ENCODE results near the gene ZNF423. TPM values are rescaled to one million over a fixed set of nuclear protein-coding genes. Genes with fewer than 3 reads are reported as not detected.

ZNF423 gene
- total and polyA plus RNA-seq, 2 experiments from 2014 or later: 14.9 to 41.8 TPM

- no peaks in the 10 kb centered on the region for H3K79me2 ChIP-seq (replicated peaks; ENCODE audit: insufficient read depth)
- H3K4me1 Mint-ChIP-seq: peaks cover 30% of the 10 kb centered on the region
- H3K27ac ChIP-seq (ENCODE audit: low read depth): no peak overlapping the region
- peaks cover 3% of the 10 kb centered on the region; the same call in 1 of the 2 replicates for H3K4me1 ChIP-seq (ENCODE audit: insufficient read depth)
- H4K20me1 ChIP-seq (replicated peaks; ENCODE audit: insufficient read depth): no peaks in the 10 kb centered on the region
- no peaks in the 10 kb centered on the region for H3K27me3 ChIP-seq (ENCODE audit: insufficient read depth)
- peaks cover 2% of the 10 kb centered on the region for H3K27me3 Mint-ChIP-seq (ENCODE audit: insufficient read depth, low read depth, poor library complexity)
- no peak overlapping the region for H3K4me3 Mint-ChIP-seq
- H3K36me3 ChIP-seq (ENCODE audit: insufficient read depth): no peaks in the 10 kb centered on the region; the same call in 1 of the 2 replicates
- no peaks in the 10 kb centered on the region for H3K36me3 Mint-ChIP-seq (ENCODE audit: low read depth)
- H3K9me2 ChIP-seq (ENCODE audit: insufficient read depth): no peaks in the 10 kb centered on the region
- TF ChIP-seq NANOG (IDR thresholded peaks at IDR 0.05; ENCODE audit: borderline replicate concordance): no peak
- TF ChIP-seq, protein P1, sequence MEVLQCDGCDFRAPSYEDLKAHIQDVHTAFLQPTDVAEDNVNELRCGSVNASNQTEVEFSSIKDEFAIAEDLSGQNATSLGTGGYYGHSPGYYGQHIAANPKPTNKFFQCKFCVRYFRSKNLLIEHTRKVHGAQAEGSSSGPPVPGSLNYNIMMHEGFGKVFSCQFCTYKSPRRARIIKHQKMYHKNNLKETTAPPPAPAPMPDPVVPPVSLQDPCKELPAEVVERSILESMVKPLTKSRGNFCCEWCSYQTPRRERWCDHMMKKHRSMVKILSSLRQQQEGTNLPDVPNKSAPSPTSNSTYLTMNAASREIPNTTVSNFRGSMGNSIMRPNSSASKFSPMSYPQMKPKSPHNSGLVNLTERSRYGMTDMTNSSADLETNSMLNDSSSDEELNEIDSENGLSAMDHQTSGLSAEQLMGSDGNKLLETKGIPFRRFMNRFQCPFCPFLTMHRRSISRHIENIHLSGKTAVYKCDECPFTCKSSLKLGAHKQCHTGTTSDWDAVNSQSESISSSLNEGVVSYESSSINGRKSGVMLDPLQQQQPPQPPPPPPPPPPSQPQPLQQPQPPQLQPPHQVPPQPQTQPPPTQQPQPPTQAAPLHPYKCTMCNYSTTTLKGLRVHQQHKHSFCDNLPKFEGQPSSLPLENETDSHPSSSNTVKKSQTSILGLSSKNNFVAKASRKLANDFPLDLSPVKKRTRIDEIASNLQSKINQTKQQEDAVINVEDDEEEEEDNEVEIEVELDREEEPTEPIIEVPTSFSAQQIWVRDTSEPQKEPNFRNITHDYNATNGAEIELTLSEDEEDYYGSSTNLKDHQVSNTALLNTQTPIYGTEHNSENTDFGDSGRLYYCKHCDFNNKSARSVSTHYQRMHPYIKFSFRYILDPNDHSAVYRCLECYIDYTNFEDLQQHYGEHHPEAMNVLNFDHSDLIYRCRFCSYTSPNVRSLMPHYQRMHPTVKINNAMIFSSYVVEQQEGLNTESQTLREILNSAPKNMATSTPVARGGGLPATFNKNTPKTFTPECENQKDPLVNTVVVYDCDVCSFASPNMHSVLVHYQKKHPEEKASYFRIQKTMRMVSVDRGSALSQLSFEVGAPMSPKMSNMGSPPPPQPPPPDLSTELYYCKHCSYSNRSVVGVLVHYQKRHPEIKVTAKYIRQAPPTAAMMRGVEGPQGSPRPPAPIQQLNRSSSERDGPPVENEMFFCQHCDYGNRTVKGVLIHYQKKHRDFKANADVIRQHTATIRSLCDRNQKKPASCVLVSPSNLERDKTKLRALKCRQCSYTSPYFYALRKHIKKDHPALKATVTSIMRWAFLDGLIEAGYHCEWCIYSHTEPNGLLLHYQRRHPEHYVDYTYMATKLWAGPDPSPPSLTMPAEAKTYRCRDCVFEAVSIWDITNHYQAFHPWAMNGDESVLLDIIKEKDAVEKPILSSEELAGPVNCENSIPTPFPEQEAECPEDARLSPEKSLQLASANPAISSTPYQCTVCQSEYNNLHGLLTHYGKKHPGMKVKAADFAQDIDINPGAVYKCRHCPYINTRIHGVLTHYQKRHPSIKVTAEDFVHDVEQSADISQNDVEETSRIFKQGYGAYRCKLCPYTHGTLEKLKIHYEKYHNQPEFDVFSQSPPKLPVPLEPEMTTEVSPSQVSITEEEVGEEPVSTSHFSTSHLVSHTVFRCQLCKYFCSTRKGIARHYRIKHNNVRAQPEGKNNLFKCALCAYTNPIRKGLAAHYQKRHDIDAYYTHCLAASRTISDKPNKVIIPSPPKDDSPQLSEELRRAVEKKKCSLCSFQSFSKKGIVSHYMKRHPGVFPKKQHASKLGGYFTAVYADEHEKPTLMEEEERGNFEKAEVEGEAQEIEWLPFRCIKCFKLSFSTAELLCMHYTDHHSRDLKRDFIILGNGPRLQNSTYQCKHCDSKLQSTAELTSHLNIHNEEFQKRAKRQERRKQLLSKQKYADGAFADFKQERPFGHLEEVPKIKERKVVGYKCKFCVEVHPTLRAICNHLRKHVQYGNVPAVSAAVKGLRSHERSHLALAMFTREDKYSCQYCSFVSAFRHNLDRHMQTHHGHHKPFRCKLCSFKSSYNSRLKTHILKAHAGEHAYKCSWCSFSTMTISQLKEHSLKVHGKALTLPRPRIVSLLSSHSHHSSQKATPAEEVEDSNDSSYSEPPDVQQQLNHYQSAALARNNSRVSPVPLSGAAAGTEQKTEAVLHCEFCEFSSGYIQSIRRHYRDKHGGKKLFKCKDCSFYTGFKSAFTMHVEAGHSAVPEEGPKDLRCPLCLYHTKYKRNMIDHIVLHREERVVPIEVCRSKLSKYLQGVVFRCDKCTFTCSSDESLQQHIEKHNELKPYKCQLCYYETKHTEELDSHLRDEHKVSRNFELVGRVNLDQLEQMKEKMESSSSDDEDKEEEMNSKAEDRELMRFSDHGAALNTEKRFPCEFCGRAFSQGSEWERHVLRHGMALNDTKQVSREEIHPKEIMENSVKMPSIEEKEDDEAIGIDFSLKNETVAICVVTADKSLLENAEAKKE (CRISPR knock-in tag; IDR thresholded peaks at IDR 0.05): no peak
- TF ChIP-seq EZH2 (IDR thresholded peaks at IDR 0.05; ENCODE audit: low read depth, unreplicated experiment): no peak
- no peak for TF ChIP-seq JUNB (IDR thresholded peaks at IDR 0.05; ENCODE audit: unreplicated experiment)
- TF ChIP-seq CREB1 (CRISPR knock-in tag; IDR thresholded peaks at IDR 0.05; ENCODE audit: low read depth): no peak
- no peak for TF ChIP-seq EZH2phosphoT487 (IDR thresholded peaks at IDR 0.05; ENCODE audit: unreplicated experiment)
- TF ChIP-seq POLR2AphosphoS5 (IDR thresholded peaks at IDR 0.05; ENCODE audit: low read depth): no peak
- TF ChIP-seq ZNF331 (CRISPR knock-in tag; IDR thresholded peaks at IDR 0.05; ENCODE audit: low read depth): no peak
- no peak for TF ChIP-seq ZNF114 (CRISPR knock-in tag; IDR thresholded peaks at IDR 0.05)
- no peak for TF ChIP-seq REST (IDR thresholded peaks at IDR 0.05; ENCODE audit: unreplicated experiment)
- no peak for TF ChIP-seq ETS1 (IDR thresholded peaks at IDR 0.05)
- ATAC-seq (no peak), DNase-seq (ENCODE audit: low spot score) (no peak)
- no peaks in the 10 kb centered on the region for H3F3A ChIP-seq (replicated peaks; ENCODE audit: low read depth)
- no peak overlapping the region for H3K4me2 ChIP-seq
- no peak overlapping the region for H3K4me3 ChIP-seq
- no peak overlapping the region for H2AFZ ChIP-seq
- H3K27ac Mint-ChIP-seq: no peak overlapping the region
- no peaks in the 10 kb centered on the region for H3K9me3 Mint-ChIP-seq
Measured at GRCh38 chr16:49539758-49540157, 316.2 kb downstream of the ZNF423 start.
